Upper lobe of left lung (tissue), 4 donors: ENCODE measurements around the gene CHRND.

Experiments
- POLR2A ChIP-seq, 4 donors: fragments of 450-650 bp; IDR thresholded peaks; one replicate each; pipeline ENCODE4 v1.5.1; 2016 to 2017; ENCODE audit warnings: antibody characterized with exemption in 4 of 4, mild to moderate bottlenecking in 2 of 4
- POLR2AphosphoS5 ChIP-seq, 2 donors: sonication (generic); formaldehyde crosslinking; IDR thresholded peaks; one replicate each; pipeline ENCODE4 v1.5.1; 2017; ENCODE audit warnings: antibody characterized with exemption in 2 of 2
- TF ChIP-seq, protein P1 (sequence below), 6 experiments: fragments of 450-650 bp in 4 of 6; fragments of 200-600 bp in 2 of 6; sonication (generic) in 2 of 6; IDR thresholded peaks; one replicate each; pipeline ENCODE4 v1.5.1; 2016 to 2019; ENCODE audit warnings: antibody characterized with exemption in 6 of 6

DNA sequence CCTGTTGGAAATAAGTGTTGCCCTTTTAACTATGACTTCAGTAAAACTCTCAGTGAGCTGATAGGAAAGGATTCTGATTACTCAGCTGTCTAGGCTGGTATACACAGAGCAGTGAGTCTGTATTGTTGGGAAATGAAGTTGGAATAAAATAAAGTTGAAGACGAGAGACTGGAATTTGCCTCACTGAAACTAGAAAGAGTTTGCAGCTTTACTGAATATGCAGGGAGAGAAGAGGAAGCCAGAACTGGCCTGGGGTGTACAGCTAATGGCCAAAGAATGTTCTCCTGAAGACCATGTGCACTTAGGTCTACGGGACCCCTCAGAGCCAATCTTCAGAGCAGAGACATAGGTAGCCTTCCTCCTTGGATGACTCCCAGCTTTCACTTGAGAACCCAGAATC, 51.0 kb downstream of the CHRND start:
- TF ChIP-seq, protein P1, sequence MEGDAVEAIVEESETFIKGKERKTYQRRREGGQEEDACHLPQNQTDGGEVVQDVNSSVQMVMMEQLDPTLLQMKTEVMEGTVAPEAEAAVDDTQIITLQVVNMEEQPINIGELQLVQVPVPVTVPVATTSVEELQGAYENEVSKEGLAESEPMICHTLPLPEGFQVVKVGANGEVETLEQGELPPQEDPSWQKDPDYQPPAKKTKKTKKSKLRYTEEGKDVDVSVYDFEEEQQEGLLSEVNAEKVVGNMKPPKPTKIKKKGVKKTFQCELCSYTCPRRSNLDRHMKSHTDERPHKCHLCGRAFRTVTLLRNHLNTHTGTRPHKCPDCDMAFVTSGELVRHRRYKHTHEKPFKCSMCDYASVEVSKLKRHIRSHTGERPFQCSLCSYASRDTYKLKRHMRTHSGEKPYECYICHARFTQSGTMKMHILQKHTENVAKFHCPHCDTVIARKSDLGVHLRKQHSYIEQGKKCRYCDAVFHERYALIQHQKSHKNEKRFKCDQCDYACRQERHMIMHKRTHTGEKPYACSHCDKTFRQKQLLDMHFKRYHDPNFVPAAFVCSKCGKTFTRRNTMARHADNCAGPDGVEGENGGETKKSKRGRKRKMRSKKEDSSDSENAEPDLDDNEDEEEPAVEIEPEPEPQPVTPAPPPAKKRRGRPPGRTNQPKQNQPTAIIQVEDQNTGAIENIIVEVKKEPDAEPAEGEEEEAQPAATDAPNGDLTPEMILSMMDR (IDR thresholded peaks at IDR 0.05): no peak
- TF ChIP-seq POLR2AphosphoS5 (IDR thresholded peaks at IDR 0.05): no peak
- TF ChIP-seq POLR2A (IDR thresholded peaks at IDR 0.05): no peak
